Ascending aorta (tissue), 2 donors: Measurements from ENCODE around the gene OR2G3. TPM values are rescaled to one million over a fixed set of nuclear protein-coding genes. Genes with fewer than 3 reads are reported as not detected.

Experiments
- DNase-seq, 2 donors: peaks; one replicate each; pipeline ENCODE4 v3.0.0-alpha.2; 2019; ENCODE audit warnings: low spot score in 2 of 2
- H3K27ac ChIP-seq, 2 donors: fragments of 200-600 bp; sonication (generic); one replicate each; pipeline ENCODE4 v1.5.1; 2016 to 2017; ENCODE audit warnings: mild to moderate bottlenecking in 1 of 2
- H3K27me3 ChIP-seq: fragments of 200-600 bp; sonication (generic); one replicate; pipeline ENCODE4 v1.5.1; 2017
- H3K36me3 ChIP-seq, 2 donors: fragments of 200-600 bp; sonication (generic); one replicate each; pipeline ENCODE4 v1.5.1; 2016
- H3K4me1 ChIP-seq, 2 donors: fragments of 200-600 bp; sonication (generic); one replicate each; pipeline ENCODE4 v1.5.1; 2016 to 2017; ENCODE audit warnings: mild to moderate bottlenecking in 1 of 2
- H3K4me3 ChIP-seq, 2 donors: fragments of 200-600 bp; sonication (generic); one replicate each; pipeline ENCODE4 v1.5.1; 2016 to 2017; ENCODE audit warnings: mild to moderate bottlenecking in 1 of 2
- H3K9me3 ChIP-seq, 2 donors: fragments of 200-600 bp; sonication (generic); one replicate each; pipeline ENCODE4 v1.5.1; 2016
- CTCF ChIP-seq, 3 experiments: fragments of 200-600 bp in 2 of 3; fragments of 450-650 bp in 1 of 3; sonication (generic) in 2 of 3; IDR thresholded peaks; one replicate each; pipeline ENCODE4 v1.5.1; 2016 to 2019; ENCODE audit warnings: antibody characterized with exemption in 3 of 3, mild to moderate bottlenecking in 1 of 3, moderate library complexity in 1 of 3
- intact Hi-C: fragments of 100-400 bp; cut with DNase I; formaldehyde crosslinking; loops from one replicate; pipeline ENCODE4 v1.15.1; 2023
- total RNA-seq: library from RNA; depleted of rRNA; stranded (reverse); fragments of >200 nt; gene quantifications from one replicate; pipeline ENCODE4 v1.1.0, GENCODE V29; 2016

OR2G3 gene
- total RNA-seq, 1 donor from 2014 or later = not detected

- Histone ChIP-seq H3K36me3 (no peaks in the 10 kb centered on the region), H3K27ac (no peak overlapping the region), H3K4me1 (no peaks in the 10 kb centered on the region), H3K27me3 (no peaks in the 10 kb centered on the region), H3K9me3 (no peaks in the 10 kb centered on the region), H3K4me3 (no peak overlapping the region)
- no peak for TF ChIP-seq CTCF (IDR thresholded peaks at IDR 0.05)
- intact Hi-C loops = no loop called here
- no peak for DNase-seq
These were observed 42.5 kb downstream of the OR2G3 start for GRCh38 chr1:247647864-247648263.

- no peak for TF ChIP-seq CTCF (IDR thresholded peaks at IDR 0.05)
- no peak for DNase-seq
- Histone ChIP-seq H3K4me3 (no peak overlapping the region), H3K36me3 (no peaks in the 10 kb centered on the region), H3K4me1 (no peaks in the 10 kb centered on the region), H3K27me3 (no peaks in the 10 kb centered on the region), H3K27ac (no peak overlapping the region), H3K9me3 (no peaks in the 10 kb centered on the region)
- intact Hi-C loops = no loop called here
These were observed 47.7 kb downstream of the OR2G3 start for GRCh38 chr1:247653040-247653439.

Other genes starting within 250 kb of the OR2G3 start
- gene NLRP3, start 189.4 kb upstream of the OR2G3 start, total RNA-seq = 0.11 TPM
- not detected for gene OR2B11, start 147.5 kb upstream of the OR2G3 start, total RNA-seq
- not detected for gene OR2C3, start 69.1 kb upstream of the OR2G3 start, total RNA-seq
- not detected for gene GCSAML, start 56.5 kb upstream of the OR2G3 start, total RNA-seq
- not detected for gene OR2G2, start 17.2 kb upstream of the OR2G3 start, total RNA-seq
- not detected for gene OR13G1, start 74.2 kb downstream of the OR2G3 start, total RNA-seq
- gene OR6F1, start 111.1 kb downstream of the OR2G3 start, total RNA-seq = not detected
- not detected for gene OR14K1, start 133.0 kb downstream of the OR2G3 start, total RNA-seq
- gene OR14A2, start 142.6 kb downstream of the OR2G3 start, total RNA-seq = not detected
- gene OR1C1, start 155.0 kb downstream of the OR2G3 start, total RNA-seq = not detected
- not detected for gene OR14A16, start 218.5 kb downstream of the OR2G3 start, total RNA-seq
- gene OR11L1, start 236.3 kb downstream of the OR2G3 start, total RNA-seq = not detected